NCI-H2171 (cell line): ENCODE results near the gene SDC1.

Source experiments
- DNase-seq: peaks from one replicate; lab custom pipeline; 2025; lab: John Stamatoyannopoulos, UW

Gene SDC1

GRCh38 chr2:20213651-20214565, 11.0 kb downstream of the SDC1 start:
- DNase-seq: peak; percentile 98

DNA sequence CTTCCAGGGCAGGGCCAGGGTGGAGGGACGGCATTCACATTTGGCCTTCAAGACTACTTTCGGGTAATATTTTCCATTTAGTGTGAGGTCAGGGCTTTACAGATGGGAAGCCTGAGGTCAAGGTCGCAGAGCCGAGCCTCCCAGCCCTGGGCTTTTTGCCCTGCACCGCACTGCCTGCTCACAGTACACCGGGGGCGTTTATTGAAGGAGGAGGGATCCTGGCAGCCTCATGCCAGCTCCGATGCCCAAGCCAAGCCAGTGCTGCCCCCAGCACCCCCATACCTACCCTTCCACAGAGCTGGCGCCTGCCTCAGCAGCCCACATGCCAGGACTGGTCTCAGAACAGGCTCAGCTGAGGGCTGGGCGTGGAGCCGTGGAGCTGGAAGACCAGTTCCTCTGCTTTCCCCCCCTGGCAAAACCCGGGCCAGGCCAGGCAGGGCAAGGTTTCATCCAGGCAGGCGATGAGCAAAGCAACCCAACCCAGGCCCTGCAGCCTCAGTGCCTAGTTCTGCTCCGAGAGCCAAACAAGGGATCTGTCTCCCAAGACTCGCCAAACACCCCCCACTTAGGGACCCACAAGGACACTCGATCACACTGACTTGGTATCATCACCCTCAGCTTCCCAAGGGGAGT, 11.9 kb downstream of the SDC1 start:
- no peak for DNase-seq

DNA sequence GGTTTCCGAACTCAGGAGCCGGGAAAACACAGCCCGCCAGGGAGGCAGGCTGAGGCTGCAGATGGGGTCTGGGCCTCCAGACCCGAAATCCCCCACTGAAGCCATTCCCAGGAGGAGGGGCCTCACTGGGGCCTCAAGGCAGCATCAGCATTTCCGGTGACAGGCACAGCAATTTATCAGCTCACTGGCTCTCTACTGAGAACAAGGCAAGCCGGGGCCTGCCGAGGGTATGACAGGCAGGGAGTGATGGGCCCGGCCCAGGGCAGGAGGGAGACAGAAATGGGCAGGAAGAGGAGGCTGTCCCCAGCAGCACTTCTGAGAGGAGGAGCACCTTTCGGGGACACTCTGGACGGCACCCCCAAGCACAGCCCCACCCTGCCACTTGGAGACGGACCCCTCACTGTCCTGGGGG, 12.5 kb downstream of the SDC1 start:
- DNase-seq: peak; percentile 84

- DNase-seq: no peak
These were observed 13.0 kb downstream of the SDC1 start for GRCh38 chr2:20211860-20212458.

GRCh38 chr2:20211420-20211819, 13.5 kb downstream of the SDC1 start:
- DNase-seq: no peak

DNA sequence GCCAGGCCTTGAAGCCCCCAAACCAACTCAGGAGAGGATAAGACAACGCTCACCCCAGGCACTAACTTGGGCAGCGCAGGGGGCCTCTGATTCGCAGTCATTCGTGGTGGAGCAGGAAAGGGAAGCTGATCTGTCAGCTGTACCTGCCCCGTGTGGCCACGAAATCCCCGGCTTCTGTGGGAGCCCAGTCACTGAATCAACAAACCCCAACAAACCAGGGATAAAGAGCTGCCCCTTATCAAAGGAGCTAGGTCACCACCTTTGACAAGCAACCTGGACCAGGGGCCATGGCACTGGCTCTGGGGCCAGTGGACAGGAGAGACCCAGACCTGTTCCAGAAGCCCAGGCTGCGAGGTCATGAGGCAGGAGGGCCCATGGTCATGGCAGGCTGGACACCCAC, 14.5 kb downstream of the SDC1 start:
- DNase-seq: no peak

DNA sequence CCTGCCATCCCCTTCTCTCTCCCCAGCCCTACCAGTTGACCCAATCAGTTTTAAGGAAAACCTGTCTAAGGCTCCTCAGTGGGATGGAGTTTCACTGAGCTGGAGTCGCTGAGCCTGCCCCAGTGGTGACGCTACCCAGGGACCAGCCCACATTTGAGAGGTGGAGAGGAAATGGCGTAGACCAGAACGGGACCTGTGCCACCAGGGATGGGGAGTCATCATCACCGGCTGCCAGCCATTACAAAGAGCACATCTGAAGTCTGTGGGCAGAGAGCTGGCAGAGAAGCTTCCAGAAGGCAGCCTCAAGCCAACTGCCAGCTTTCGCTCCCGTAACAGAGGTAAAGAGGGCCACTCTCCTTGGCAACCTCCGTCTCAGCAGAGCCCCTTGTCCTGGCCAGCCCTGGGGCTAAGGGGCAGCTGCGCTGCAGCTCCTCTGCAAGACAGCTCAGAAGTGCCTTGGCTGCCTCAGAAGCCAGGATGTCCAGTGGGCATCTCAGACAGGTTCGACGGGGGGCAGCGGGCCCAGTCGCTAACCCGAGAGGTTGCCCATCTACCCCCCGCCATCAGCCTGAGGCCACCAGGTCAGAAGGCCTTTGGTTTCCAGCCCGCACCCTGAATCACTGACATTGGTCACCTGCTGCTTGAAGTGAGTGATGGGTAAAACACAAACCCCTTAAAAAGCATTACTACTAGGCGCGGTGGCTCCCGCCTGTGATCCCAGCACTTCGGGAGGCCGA, 15.4 kb downstream of the SDC1 start:
- DNase-seq: no peak

- DNase-seq: no peak
These were observed 16.5 kb downstream of the SDC1 start for GRCh38 chr2:20208476-20208859.

GRCh38 chr2:20207051-20207450, 17.9 kb downstream of the SDC1 start:
- no peak for DNase-seq

DNA sequence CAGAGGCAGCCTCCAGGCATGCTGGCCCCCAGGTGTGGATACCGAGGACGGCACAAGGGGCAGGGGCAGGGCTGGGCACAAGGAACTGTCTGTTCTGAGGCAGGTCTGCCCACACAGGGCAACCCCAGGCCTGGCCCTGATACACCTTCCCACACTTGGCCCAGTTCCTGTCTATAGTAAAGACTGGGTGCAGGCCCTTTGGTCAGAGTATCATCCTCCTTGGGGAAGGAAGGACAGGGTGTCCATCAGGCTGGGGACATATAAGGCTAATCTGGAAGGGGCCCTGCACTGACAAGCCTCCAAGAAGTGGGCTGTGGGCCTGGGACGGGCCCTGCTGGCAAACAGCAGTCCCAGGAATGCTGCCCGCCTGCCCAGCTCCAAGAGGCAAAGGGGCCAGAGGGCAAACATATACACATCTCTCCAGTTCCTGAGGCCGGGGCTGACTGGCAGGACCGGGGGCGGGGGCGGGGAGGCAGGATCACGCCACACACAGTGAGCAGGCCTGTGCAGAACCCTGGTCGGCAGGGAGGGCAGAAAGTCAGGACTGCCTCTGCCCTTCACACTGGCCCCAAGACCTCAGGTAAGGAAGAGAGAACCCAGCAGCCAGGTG, 18.9 kb downstream of the SDC1 start:
- no peak for DNase-seq

GRCh38 chr2:20205069-20205468, 19.9 kb downstream of the SDC1 start:
- DNase-seq: no peak

DNA sequence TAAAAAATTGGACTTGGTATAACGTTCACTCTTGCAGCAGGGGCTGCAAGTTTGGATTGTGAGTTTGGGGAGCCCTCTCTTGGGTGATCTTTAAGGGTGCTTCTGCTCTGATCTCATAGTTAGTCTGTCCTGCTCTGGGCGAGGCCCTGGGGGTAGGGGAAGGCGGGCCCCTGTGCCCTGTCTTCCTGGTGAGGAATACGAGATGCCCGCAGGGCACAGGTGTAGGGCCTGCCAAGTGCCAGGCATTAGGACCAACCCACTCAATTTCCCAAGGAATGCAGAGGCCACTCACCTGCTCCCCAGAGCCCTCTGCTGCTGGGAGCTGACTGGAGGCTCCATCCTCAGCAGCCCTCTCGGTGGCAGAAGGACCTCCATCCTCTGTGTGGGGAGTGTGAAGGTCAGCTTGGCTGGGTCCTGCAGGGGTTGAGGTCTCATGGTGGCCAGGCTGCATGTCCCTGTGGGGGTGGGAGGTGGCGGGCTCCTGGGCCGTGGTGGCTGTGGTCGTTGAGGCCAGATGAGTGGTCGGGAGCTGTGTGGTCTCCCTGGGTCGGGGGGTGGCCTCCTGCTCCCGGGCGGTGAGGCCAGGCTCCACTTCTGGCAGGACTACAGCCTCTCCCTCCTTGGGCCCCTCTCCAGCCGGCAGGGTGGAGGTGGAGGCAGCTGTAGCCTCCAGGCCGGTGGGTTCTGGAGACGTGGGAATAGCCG, 21.3 kb downstream of the SDC1 start:
- no peak for DNase-seq

GRCh38 chr2:20203072-20203471, 21.9 kb downstream of the SDC1 start:
- no peak for DNase-seq

DNA sequence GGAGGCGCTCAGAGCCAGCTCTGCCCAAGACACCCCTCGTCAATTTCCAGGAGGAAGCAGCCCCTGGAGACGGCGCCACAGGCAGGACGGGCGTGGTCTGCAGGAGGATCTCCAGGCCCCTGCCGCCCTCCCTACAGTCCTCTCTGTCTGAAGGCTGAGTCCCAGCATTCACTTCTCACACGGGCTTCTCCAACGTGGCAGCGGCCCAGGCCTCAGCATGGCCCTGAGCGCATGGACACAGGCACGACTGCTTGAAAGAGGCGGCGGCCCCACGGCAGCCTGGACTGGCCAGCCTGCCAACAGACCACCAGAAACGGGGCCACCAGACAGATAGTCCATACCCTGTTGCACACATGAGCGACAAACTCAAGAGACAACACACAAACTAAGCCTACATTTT, 23.3 kb downstream of the SDC1 start:
- DNase-seq: no peak

GRCh38 chr2:20200697-20201555, 24.0 kb downstream of the SDC1 start:
- no peak for DNase-seq

DNA sequence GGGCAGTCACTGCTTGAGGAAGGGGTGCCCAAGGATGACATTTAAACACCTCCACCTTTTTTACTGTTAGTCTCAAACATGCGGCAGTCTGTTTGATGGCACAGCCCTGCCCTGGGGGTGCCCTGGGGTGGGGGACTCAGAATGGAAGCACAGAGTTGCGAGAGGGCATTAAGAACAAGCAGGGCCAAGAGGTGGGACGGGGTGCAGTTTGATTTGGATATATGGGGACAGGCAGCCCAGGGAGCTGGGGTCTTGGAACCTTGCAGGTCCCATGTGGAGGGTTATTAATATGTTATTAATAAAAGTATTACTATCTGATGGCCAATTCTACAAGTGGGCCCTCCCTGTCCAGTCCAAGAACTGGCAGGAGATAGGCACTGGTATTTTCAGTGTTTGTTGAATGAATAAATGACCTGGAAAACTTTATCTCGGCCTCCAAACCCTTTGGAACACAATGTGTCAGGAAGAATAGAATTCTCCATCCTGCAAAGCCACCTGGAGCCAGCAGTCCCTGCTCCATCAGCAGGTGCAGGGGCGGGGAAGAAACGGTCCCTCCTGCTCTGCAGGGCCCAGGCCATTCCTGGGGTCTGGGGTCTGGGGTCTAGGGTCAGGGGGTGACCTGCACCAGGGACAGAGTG, 25.2 kb downstream of the SDC1 start:
- no peak for DNase-seq

GRCh38 chr2:20198796-20199632, 25.9 kb downstream of the SDC1 start:
- no peak for DNase-seq

DNA sequence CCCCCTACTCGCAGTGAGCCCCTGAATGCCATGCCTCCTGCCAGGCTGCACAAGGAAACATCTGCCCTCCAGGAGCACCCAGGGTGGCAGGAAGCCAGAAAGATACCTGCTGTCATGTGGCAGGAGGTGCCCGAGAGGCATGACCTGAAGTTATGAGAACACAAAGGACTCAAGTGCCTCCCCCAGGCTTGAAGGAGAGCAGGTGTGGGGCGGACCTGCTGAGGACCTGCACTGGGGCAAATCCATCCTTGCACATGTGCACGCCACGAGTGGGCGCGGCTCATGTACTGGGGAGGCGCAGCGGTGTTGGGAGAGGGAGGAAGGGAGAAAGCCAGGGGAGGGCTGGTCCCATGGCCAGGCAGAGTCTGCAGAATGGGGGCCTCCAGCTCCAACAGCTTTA, 26.9 kb downstream of the SDC1 start:
- DNase-seq: peak; percentile 78

DNA sequence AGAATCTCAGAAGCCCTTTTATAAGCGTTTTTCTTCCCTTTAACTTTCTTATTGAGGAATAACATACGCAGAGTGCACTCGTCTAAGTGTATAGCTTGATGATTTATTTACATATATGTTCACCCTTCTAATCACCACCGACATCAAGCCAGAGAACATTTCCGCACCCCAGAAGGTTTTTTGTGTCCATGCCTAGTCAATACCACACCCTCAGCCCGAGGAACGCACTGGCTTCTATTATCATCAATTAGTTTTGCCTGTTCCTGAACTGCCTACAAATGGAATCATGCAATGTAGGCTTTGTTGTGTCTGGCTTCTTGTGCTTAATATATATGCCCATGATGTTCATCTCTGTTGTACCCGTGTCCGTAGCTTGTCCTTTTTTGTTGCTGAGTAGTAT, 27.7 kb downstream of the SDC1 start:
- no peak for DNase-seq
